ENCODE results near the gene CTRB1.
"Not testable (repeated sequence)": the region's sequence is repeated elsewhere in the genome, so short reads cannot be mapped to it uniquely, and the experiment has no call there.

Gene CTRB1

GRCh38 chr16:75206749-75207451 is 11.9 kb upstream of the CTRB1 start, which contains the start of gene CTRB2:
CTRB2 (minus strand) TSS chr16:75207161; CDS start chr16:75207141, 20 bp downstream.
- no peak within 1 kb of the TSS for H3K4me3 ChIP-seq (ENCODE audit: low read depth, low read length)
- no peaks in the 10 kb centered on the region for H3K9me3 ChIP-seq
- H3K36me3 ChIP-seq, result no peaks in the 10 kb centered on the region
- DNase-seq, result no peak
- H3K4me1 ChIP-seq, result no peaks in the 10 kb centered on the region
- no peak for TF ChIP-seq CTCF (IDR thresholded peaks at IDR 0.05; ENCODE audit: low read depth, low read length)
- no peaks in the 10 kb centered on the region for H3K27me3 ChIP-seq

DNA sequence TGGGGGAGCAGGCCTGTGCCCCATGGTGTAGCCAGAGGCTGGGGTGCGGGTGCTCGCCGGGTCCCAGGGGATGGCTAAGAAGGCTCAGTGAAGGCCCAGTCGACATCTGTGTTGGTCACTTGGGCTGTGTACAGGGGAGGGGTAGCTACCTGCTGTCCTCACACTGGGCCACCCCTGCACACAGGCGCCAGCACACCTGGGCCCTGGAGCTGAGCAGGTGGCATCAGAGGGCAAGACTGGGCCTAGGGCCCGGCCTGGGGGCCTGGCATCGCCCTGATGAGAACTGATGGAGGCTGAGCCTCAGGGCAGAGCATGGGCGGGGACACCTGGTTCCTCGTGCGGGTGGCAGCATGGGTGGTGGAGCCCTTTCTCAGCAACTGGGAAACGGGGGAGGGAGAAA is 11.0 kb upstream of the CTRB1 start:
- H3K4me1 ChIP-seq, result no peaks in the 10 kb centered on the region
- H3K27me3 ChIP-seq, result no peaks in the 10 kb centered on the region
- no peaks in the 10 kb centered on the region for H3K36me3 ChIP-seq
- H3K9me3 ChIP-seq, result no peaks in the 10 kb centered on the region
- H3K4me3 ChIP-seq (ENCODE audit: low read depth, low read length), result no peak overlapping the region
- DNase-seq, result no peak
- no peak for TF ChIP-seq CTCF (IDR thresholded peaks at IDR 0.05; ENCODE audit: low read depth, low read length)

DNA sequence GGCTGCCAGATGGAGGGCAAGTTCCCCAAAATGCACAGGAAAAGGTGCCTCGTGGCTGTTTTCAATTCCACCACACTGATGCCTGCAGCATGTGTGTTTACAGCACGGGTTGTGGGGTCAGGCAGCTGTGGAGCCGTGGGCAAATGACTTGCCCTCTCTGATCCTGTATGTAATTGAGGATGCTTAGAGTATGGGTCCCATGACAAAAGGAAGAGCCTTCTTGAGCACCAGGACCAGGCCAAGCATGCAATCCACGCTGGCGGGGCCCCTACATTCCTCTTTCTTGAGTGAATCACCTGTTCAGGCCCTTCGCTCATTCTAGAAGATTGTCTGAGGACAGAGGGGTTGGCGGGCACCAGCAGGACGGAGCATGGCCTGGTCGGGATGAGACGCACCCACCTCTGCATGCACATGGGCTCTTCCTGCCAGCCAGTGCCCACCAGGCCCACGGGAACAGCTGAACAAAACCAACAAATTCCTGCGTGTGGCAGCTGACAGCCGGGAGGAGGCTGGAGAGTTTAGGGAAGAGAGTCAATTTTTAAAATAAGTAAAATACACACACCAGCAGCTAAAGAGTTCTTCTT is 10.5 kb upstream of the CTRB1 start:
- no peak for DNase-seq
- H3K9me3 ChIP-seq, result no peaks in the 10 kb centered on the region
- no peak for TF ChIP-seq CTCF (IDR thresholded peaks at IDR 0.05; ENCODE audit: low read depth, low read length)
- no peaks in the 10 kb centered on the region for H3K4me1 ChIP-seq
- no peaks in the 10 kb centered on the region for H3K27me3 ChIP-seq
- H3K36me3 ChIP-seq, result no peaks in the 10 kb centered on the region
- H3K4me3 ChIP-seq (ENCODE audit: low read depth, low read length), result no peak overlapping the region

GRCh38 chr16:75208861-75209505 is 9.8 kb upstream of the CTRB1 start:
- no peaks in the 10 kb centered on the region for H3K27me3 ChIP-seq
- no peak for TF ChIP-seq CTCF (IDR thresholded peaks at IDR 0.05; ENCODE audit: low read depth, low read length)
- no peaks in the 10 kb centered on the region for H3K36me3 ChIP-seq
- DNase-seq, result no peak
- H3K9me3 ChIP-seq, result no peaks in the 10 kb centered on the region
- H3K4me3 ChIP-seq (ENCODE audit: low read depth, low read length), result no peak overlapping the region
- H3K4me1 ChIP-seq, result no peaks in the 10 kb centered on the region

DNA sequence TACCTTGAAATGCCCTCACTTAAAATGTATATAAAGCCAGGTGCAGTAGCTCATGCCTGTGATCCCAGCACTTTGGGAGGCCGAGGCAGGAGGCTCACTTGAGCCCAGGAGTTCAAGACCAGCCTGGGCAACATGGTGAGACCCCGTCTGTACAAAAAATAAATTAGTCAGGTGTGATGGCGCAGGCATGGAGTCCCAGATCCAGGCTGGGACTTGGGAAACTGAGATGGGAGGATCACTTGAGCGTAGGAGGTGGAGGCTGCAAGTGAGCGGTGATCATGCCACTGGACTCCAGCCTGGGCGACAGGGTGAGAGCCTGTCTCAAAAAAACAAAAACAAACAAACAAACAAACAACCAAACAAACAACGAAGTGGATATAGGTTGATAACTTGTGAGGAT is 9.3 kb upstream of the CTRB1 start:
- H3K4me1 ChIP-seq; H3K36me3 ChIP-seq; H3K4me3 ChIP-seq (ENCODE audit: low read depth, low read length); H3K27me3 ChIP-seq; DNase-seq; H3K9me3 ChIP-seq: not testable (repeated sequence)

GRCh38 chr16:75209944-75210343 is 8.8 kb upstream of the CTRB1 start:
- H3K27me3 ChIP-seq, result no peaks in the 10 kb centered on the region
- TF ChIP-seq CTCF (IDR thresholded peaks at IDR 0.05; ENCODE audit: low read depth, low read length), result no peak

DNA sequence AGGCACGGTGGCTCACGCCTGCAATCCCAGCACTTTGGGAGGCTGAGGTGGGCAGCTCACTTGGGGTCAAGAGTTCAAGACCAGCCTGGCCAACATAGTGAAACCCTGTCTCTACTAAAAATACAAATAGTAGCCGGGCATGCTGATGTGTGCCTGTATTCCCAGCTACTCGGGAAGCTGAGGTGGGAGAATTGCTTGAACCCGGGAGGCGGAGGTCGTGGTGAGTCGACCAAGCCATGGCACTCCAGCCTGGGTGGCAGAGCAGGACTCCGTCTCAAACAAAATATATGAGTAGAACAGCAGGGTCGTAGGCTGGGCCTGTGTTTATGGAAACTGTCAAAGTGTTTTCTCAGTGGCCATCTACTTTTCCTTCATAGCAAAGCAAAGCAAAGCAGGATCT is 7.5 kb upstream of the CTRB1 start:
- H3K27me3 ChIP-seq; H3K4me1 ChIP-seq; H3K36me3 ChIP-seq; H3K9me3 ChIP-seq; H3K4me3 ChIP-seq (ENCODE audit: low read depth, low read length); DNase-seq: not testable (repeated sequence)

More at GRCh38 chr16:75209944-75210343, 8.8 kb upstream of the CTRB1 start:
- Histone ChIP-seq H3K36me3 (no peaks in the 10 kb centered on the region), H3K4me3 (ENCODE audit: low read depth, low read length) (no peak overlapping the region), H3K4me1 (no peaks in the 10 kb centered on the region), H3K9me3 (no peaks in the 10 kb centered on the region)
- no peak for DNase-seq

Measured in BE2C (cell line).